ENCODE data around the gene DOK1.

The DOK1 gene

DNA sequence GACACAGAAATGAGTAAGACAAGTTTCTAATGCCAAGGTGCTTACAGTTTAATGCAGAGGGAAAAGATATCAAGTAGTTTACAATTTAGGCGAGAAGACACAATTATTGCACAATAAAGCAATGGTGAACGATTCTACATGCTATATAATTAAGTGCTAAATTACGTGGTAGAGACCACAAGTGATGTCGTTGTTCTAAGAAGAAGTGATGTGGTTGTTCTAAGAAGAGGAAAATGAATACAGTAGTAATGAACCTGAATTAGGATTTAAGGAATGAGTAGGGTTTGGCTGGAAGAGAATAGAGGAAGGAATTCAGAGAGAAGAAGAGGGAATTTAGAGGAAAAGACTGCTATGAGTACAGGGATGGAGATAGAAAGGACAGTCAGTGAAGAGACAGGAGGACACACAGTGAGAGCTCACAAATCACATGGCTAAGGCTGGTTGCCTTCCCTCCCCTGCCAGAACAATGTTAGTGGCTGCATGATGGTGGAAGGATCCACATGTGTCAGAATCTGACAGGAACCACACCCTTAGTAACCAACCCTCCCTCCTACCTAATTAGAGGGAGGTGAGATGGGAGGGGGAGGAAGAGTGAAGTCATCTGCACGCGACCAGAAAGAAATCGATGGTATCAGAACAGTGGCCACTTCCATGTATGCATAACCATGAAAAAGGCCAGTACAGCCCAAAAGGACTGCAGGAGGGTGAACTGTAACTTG lies 48.9 kb downstream of the DOK1 start:
- DNase-seq, result no peak

GRCh38 chr2:74606927-74607326 lies 52.4 kb downstream of the DOK1 start:
- no peak for DNase-seq
